ENCODE data around the gene NBPF4. TPM values are rescaled to one million over a fixed set of nuclear protein-coding genes. Genes with fewer than 3 reads are reported as not detected.
"Not testable (repeated sequence)": the region's sequence is repeated elsewhere in the genome, so short reads cannot be mapped to it uniquely, and the experiment has no call there.

NBPF4 gene
- total RNA-seq (2014; rRNA removed; shearing (Covaris generic)), result not detected in 2 replicates

DNA sequence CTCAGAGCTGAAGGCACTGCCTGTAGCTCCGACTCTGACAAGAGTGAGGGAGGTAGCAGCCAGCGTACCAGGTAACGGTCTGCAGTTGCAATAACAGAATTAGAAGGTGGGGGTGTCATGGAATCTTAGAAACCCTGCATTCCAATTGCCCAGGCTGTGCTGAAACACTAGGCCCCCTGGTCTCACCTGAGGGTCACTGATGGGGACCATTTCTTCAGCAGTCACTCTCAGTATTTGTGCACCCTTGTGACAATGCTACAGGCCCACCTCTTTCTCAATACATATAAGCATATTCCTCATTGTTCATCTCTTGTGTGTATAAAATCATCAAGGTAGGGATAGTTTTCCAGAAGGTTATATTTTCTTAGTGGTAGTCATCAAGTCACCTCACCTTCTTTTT is at the start of gene NBPF4:
Gene NBPF4, minus strand, starts transcription at position 101 of the 400 bp plus-strand sequence. CDS start 315 bp downstream, outside the sequence.
- DNase-seq (ENCODE audit: low spot score), result not testable (repeated sequence)

DNA sequence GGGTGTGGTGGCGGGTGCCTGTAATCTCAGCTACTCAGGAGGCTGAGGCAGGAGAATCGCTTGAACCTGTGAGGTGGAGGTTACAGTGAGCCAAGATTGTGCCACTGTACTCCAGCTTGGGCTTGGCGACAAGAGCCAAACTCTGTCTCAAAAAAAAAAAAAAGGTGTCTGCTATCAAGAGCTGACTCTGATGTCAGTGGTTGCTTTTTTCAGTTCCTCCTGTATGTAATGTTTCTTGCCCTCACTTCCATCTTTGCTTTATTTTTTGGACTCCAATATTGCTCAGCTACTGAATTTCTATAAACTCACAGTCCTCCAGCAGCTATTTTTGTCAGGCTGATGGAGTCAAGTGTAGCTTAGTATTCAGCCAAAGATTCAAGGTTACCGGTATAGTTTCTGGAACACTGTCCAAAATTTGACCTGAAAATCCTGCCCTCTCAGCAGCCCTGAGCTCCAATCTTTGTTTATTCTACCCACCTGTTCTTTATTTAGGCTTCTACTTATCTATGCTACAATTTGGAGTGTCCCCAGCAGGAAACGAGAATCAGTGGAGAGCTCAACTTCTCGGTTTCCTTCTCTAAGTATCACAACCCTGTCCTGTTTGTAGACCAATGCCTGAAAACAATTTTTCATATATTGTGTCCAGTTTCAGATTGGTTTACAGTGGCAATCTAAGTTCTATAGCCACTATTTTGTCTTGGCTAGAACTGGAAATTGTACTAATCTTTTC is 38.8 kb upstream of the NBPF4 start:
- not testable (repeated sequence) for DNase-seq (ENCODE audit: low spot score)

DNA sequence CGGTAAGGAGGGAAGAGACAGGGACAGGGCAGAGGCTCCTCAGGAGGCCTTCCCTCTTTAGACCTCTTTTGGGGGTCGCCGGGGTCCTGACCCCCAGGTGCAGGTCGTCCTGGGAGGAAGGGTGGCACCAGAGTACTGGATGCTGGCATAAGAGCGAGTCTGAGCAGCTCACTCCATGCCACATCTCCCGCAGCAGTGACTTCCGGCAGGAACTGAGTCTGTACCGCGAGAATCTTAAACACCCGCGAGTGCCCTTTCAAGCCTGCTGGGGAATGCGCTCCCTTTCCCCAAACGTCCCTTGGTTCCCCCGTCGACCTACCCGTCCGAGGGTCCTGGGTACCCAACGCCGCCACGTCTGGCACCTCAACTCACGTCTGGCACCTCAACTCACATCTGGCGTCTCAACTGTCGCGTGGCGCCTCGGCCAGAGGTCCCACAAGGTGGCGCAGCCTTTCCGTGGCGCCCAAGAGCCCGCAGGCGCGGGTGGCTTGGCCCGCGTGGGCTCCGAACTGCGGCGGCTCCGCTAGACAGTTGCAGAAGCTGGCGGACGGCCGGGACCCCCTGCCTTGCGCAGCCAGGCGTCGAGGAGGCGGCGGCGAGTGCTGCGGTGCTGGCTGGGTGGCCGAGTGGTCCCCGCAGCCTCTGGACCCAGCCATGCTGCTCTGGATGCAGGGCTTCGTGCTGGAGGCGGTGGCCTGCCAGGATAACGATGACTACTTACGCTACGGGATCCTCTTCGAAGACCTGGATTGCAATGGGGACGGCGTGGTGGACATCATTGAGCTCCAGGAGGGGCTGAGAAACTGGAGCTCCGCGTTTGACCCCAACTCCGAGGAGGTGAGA is 28.8 kb upstream of the NBPF4 start:
- DNase-seq (ENCODE audit: low spot score), result not testable (repeated sequence)

DNA sequence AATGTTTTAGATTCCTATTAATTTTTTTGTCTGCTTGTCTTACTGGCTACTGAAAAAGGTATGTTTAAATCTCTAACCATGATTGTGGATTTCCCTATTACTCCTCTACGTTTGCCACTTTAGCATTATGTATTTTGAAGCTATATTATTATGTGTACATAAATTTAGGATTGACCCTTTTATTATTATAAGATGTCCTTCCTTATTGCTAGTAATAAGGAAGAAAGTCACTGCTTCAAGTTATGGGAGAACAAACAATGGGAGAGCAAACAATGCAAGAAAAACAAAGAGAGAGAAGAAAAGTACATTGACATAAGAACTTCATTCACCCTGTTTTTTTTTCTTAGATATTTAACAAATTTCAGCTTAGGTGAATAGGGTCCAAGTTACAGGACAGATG is 23.2 kb upstream of the NBPF4 start:
- not testable (repeated sequence) for DNase-seq (ENCODE audit: low spot score)

DNA sequence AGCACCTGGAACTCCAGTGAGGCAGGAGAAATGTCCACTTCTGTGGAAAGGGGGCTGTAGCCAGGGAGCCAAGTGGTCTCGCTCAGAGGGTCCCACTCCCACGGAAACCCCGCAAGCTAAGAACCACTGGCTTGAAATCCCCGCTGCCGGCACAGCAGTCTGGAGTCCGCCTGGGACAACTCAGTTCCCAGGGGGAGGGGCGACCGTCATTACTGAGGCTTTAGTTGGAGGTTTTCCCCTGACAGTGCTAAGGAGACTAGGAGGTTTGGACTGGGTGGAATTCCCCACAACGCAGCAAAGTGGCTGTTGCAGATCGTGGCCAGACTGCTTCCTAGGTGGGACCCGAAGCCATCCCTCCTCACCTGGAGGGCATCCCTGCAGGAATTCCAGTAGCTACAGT is 18.1 kb upstream of the NBPF4 start:
- DNase-seq (ENCODE audit: low spot score), result not testable (repeated sequence)

DNA sequence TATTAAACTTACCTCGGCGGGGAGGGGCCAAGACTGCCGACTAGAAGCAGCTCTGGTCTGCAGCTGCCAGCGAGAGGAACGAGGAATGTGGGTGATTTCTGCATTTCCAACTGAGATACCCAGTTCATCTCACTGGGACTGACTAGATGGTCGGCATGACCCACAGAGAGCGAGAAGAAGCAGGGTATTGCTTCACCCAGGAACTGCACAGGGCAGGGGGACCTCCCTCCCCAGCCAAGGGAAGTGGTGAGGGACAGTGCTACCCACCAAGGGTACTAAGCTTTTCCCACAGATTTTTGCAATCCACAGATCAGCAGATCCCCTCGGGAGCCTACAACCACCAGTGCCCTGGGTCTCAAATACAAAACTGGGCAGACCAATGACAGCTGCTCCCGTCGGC is 17.6 kb upstream of the NBPF4 start:
- not testable (repeated sequence) for DNase-seq (ENCODE audit: low spot score)

GRCh38 chr1:108260578-108261259 is 16.8 kb upstream of the NBPF4 start:
- not testable (repeated sequence) for DNase-seq (ENCODE audit: low spot score)

DNA sequence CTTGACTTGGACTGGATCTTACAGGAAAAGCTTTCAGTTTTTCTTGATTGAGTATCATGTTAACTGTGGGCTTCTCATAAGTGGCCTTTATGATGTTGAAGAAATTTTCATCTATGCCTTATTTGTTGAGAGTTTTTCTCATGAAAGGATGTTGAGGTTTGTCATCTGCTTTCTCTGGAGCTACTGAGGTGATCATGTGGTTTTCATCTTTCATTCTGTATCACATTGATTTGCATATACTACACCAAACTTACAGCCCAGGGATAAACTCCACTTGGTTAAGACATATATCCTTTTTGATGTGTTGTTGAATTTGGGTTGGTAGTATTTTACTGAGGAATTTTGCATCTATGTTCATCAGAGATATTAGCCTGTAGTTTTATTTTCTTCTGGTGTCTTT is 11.6 kb upstream of the NBPF4 start:
- not testable (repeated sequence) for DNase-seq (ENCODE audit: low spot score)

GRCh38 chr1:108239426-108239825 is 4.5 kb downstream of the NBPF4 start:
- DNase-seq (ENCODE audit: low spot score), result not testable (repeated sequence)

DNA sequence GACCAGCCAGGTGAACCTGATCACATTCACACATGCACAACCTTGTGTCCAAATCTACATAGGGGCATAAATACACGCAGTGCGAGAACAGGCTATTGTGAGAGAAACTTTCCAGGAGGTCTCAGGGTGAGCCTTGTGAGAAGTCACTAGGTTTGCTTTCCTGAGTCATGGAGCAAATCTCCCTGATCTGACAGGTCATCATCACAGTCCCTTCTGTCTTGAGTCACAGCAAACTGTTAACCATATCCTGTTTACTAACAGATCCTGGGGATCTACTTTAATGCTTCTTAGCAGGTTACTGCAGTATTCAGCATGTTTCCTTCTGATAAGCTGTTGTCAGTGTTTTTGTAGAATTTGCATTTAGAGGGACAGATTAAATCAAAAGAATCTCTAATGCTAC is 8.6 kb downstream of the NBPF4 start:
- DNase-seq (ENCODE audit: low spot score), result not testable (repeated sequence)

DNA sequence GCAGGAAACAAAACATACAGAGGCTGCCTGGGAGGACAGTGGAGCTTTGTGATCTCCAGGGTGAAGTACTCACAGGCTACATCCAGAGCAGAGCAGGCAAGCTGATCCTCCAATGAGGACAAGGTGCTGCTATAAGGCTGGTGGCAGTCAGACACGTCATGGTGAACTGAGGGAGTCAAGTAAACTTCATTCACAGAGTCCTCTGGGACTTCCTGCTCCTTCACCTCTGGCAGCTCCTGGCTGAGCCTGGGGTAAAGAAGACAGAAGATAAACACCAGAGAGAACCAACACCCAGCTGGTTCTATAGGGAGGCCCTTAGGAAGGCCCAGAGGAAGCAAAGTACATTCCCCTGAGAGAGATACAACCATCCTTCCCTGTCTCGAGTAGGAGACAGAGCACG is 11.7 kb downstream of the NBPF4 start:
- DNase-seq (ENCODE audit: low spot score), result not testable (repeated sequence)

- not testable (repeated sequence) for DNase-seq (ENCODE audit: low spot score)
Measured at GRCh38 chr1:108229976-108230375, 13.9 kb downstream of the NBPF4 start.

GRCh38 chr1:108227772-108228171 is 16.1 kb downstream of the NBPF4 start:
- DNase-seq (ENCODE audit: low spot score), result not testable (repeated sequence)

- DNase-seq (ENCODE audit: low spot score), result not testable (repeated sequence)
Measured at GRCh38 chr1:108226855-108227254, 17.0 kb downstream of the NBPF4 start.

DNA sequence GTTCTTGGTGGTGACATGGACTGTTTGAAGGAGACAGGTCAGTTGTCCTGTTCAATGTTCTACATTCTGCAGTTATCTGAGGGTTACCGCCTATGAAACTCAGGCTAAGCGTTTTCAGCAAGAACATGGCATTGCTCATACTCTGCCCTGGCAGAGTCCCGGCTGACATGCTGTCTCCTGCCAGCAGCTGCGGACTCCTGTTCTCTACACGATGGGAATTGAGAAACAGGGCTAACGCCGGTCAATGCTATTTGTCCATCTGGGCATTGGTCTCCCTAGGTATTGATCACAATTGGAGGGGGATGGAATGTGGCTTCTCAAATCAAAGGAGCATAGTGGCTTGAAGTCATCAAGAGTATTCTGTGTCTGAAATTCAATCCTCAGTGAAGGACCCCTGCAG is 20.6 kb downstream of the NBPF4 start:
- DNase-seq (ENCODE audit: low spot score), result not testable (repeated sequence)

DNA sequence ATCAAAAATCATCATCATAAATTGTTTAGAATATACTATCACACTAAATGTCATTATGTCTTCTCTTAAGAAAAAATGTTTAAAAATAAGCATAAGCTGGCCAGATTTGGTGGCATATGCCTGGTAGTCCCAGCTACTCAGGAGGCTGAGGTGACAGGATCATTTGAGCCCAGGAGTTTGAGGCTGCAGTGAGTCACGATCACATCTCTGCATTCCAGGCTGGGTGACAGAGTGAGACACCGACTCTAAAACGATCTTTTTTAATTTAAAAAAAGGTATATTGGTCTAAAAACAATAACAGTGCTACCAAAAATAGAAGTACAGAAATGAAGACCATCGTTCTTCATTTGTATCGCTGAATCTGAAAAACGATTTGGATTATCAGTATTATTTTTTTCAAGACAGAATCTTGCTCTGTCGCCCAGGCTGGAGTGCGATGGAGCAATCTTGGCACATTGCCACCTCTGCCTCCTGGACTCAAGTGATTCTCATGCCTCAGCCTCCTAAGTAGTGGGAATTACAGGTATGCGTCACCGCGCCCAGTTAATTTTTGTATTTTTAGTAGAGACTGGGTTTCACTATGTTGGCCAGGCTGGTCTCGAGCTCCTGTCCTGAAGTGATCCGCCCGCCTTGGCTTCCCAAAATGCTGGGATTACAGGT is 26.2 kb downstream of the NBPF4 start:
- DNase-seq (ENCODE audit: low spot score), result not testable (repeated sequence)

GRCh38 chr1:108217007-108217406 is 26.9 kb downstream of the NBPF4 start:
- DNase-seq (ENCODE audit: low spot score), result peak; percentile 26

DNA sequence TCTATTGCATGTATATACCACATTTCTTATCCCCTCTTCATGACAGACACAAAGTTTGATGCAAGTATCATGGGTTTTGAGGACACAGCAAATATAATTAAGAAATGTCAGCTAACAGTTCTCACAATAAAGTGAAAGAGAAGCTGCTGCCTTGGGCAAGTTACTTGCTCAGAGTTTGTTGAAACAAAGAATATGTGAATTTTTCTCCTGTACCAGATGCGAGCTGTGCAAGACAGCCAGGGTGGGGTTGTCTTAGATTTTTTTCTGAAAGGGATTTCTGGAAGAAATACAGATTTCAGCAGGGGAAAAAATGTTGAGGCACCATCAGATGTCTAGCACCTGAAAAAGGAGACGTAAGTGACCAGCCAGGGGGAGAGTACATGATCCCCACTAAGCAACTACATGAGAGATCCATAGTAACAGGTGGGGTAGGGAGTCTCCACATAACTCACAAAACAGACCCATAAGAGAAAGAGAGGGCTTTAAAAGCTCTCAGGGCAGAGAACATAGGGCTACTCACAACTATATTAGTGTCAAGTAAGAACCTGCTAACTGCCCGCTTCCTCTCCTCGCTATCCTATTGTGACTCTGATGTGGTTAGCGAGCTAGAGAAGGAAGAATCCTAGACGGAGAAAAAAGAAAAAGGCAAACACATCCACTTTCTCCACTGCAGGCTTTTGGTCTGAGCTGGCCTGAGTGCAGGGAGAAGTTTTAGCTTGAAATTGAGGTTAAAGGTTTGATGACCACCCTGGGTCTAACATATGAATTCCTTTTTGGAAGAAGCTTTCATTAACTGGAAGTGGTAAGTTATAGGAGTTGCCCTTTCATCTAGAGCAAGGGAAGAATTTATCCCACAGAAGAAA is 27.6 kb downstream of the NBPF4 start:
- not testable (repeated sequence) for DNase-seq (ENCODE audit: low spot score)

- peak; percentile 15 for DNase-seq (ENCODE audit: low spot score)
Measured at GRCh38 chr1:108214641-108215465, 29.0 kb downstream of the NBPF4 start.

DNA sequence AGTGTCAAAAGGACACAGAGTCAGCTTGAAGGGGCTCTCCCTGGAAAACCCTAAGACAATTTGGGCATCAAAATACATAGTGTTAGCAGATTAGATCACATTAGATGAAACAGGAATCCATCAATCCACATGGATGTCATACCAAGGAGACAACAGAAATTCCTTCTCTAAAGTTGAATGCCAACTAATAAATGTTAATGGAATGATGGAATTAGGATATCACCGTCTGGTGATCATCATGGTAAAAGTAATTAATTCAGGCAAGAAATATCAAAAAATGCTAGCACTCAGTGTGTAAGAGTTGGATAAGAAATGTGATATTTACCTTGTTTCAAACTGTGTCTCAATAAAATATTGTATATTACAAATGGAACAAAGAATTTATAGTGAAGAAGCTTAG is 32.9 kb downstream of the NBPF4 start:
- no peak for DNase-seq (ENCODE audit: low spot score)

Measured in A172 (cell line).